Neuronal stem cell (in vitro differentiated cells): Measurements from ENCODE around the gene TAOK1.

Experiments
- DNase-seq: peaks from one replicate; pipeline ENCODE4 v3.0.0-alpha.2; 2013; ENCODE audit warnings: low spot score
- H2AFZ ChIP-seq: one replicate; pipeline ENCODE4 v1.6.1; 2013; ENCODE audit warnings: mild to moderate bottlenecking, low read length, inconsistent platforms
- H2AK5ac ChIP-seq: 2 replicates; pipeline ENCODE4 v1.6.1; 2013; ENCODE audit warnings: low read depth, mild to moderate bottlenecking, inconsistent platforms, low read length, moderate library complexity, mixed read lengths
- H2BK120ac ChIP-seq: 2 replicates; pipeline ENCODE4 v1.6.1; 2013; ENCODE audit warnings: low read depth, mild to moderate bottlenecking, inconsistent platforms, low read length, moderate library complexity, mixed read lengths
- H2BK12ac ChIP-seq: one replicate; pipeline ENCODE4 v1.6.1; 2013; ENCODE audit warnings: low read length, inconsistent platforms
- H2BK15ac ChIP-seq: 2 replicates; pipeline ENCODE4 v1.6.1; 2013; ENCODE audit warnings: mild to moderate bottlenecking, low read length, inconsistent platforms, mixed read lengths
- H2BK5ac ChIP-seq: one replicate; pipeline ENCODE4 v1.6.1; 2013; ENCODE audit warnings: inconsistent platforms, mild to moderate bottlenecking, low read length, moderate library complexity
- H3K14ac ChIP-seq: one replicate; pipeline ENCODE4 v1.6.1; 2013; ENCODE audit warnings: low read length, inconsistent platforms
- H3K18ac ChIP-seq: 2 replicates; pipeline ENCODE4 v1.6.1; 2013; ENCODE audit warnings: low read length, inconsistent platforms
- H3K23ac ChIP-seq: 2 replicates; pipeline ENCODE4 v1.6.1; 2013; ENCODE audit warnings: low read depth, mild to moderate bottlenecking, mixed read lengths, low read length, inconsistent platforms; ENCODE audit not compliant: poor library complexity
- H3K27ac ChIP-seq: replicated peaks from 3 replicates; pipeline ENCODE4 v1.5.1; 2013; ENCODE audit warnings: low read length, inconsistent platforms
- H3K27me3 ChIP-seq, 3 experiments: 2 replicates each; pipeline ENCODE4 v1.6.1; 2013; ENCODE audit warnings: low read length in 3 of 3, mild to moderate bottlenecking in 2 of 3, inconsistent platforms in 1 of 3, low read depth in 1 of 3, mixed read lengths in 1 of 3, moderate library complexity in 1 of 3; ENCODE audit not compliant: control insufficient read depth in 3 of 3, insufficient read depth in 3 of 3
- H3K36me3 ChIP-seq, 2 donors: replicated peaks in 1 of 2; 2 replicates each; pipeline ENCODE4 v1.6.1; 2013; ENCODE audit warnings: low read length in 2 of 2; ENCODE audit not compliant: control insufficient read depth in 2 of 2, insufficient read depth in 2 of 2
- H3K4ac ChIP-seq: 2 replicates; pipeline ENCODE4 v1.6.1; 2013; ENCODE audit warnings: inconsistent platforms, mild to moderate bottlenecking, low read length, moderate library complexity
- H3K4me1 ChIP-seq, 2 donors: 1 replicate in 1 of 2; 2 replicates in 1 of 2; pipeline ENCODE4 v1.6.1; 2013; ENCODE audit warnings: low read length in 2 of 2, low read depth in 1 of 2; ENCODE audit not compliant: control insufficient read depth in 2 of 2, insufficient read depth in 1 of 2
- H3K4me2 ChIP-seq: one replicate; pipeline ENCODE4 v1.6.1; 2013; ENCODE audit warnings: mild to moderate bottlenecking, low read length, inconsistent platforms; ENCODE audit not compliant: insufficient read depth, poor library complexity, severe bottlenecking
- H3K4me3 ChIP-seq, 2 donors: 2 replicates each; pipeline ENCODE4 v1.5.1; 2013; ENCODE audit warnings: low read length in 2 of 2, mild to moderate bottlenecking in 2 of 2, inconsistent platforms in 1 of 2, moderate library complexity in 1 of 2
- H3K79me1 ChIP-seq: one replicate; pipeline ENCODE4 v1.6.1; 2013; ENCODE audit warnings: low read depth, mild to moderate bottlenecking, inconsistent platforms, low read length, moderate library complexity
- H3K9ac ChIP-seq: one replicate; pipeline ENCODE4 v1.6.1; 2013; ENCODE audit warnings: mild to moderate bottlenecking, low read depth, low read length, inconsistent platforms; ENCODE audit not compliant: poor library complexity
- H3K9me3 ChIP-seq, 2 donors: replicated peaks in 1 of 2; 2 replicates each; pipeline versions ENCODE3 to v1.6.1; 2013; ENCODE audit warnings: low read length in 2 of 2, mild to moderate bottlenecking in 2 of 2, inconsistent platforms in 1 of 2, low read depth in 1 of 2, mixed read lengths in 1 of 2, moderate library complexity in 1 of 2; ENCODE audit not compliant: control insufficient read depth in 2 of 2, insufficient read depth in 1 of 2
- H4K8ac ChIP-seq: one replicate; pipeline ENCODE4 v1.6.1; 2013; ENCODE audit warnings: low read depth, mild to moderate bottlenecking, inconsistent platforms, low read length, moderate library complexity
- H4K91ac ChIP-seq: one replicate; pipeline ENCODE4 v1.6.1; 2013; ENCODE audit warnings: low read length, low read depth, mild to moderate bottlenecking, inconsistent platforms; ENCODE audit not compliant: poor library complexity
- WGBS, 2 donors: extraction: QIAGEN DNeasy Blood & Tissue Kit; methylation state at CpG; one replicate each; pipeline ENCODE4 v1.1.7; 2013; ENCODE audit warnings: missing lambda C conversion rate in 2 of 2, mixed read lengths in 1 of 2; ENCODE audit not compliant: insufficient read length in 2 of 2, insufficient replicate concordance in 1 of 2; ENCODE audit errors: extremely low coverage in 2 of 2; 5-methylcytosine and 5-hydroxymethylcytosine counted together

The TAOK1 gene

DNA sequence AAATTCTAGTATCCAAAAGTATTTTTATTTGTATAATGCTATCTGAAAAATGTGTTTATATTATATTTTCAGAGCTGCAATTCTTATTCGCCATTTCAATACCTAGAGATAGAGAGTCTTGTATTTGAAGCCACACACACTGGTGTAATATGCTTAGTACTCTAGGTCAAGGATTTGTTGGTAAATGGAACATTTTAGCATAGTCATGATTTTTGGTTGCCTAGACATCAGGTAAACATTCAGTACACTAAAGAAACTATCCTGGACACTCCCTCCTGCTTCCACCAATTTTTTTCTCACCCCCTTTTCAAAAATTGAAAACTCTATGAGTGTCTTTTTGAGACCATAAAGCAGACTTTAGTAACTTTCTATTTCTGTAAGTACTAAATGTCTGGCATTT, 155.9 kb downstream of the TAOK1 start:
- DNase-seq: no peak
- no peak overlapping the region for H2BK12ac ChIP-seq
- H3K27ac ChIP-seq: no peak overlapping the region
- no peak overlapping the region for H3K18ac ChIP-seq
- H3K27me3 ChIP-seq: no peaks in the 10 kb centered on the region
- no peak overlapping the region for H2BK15ac ChIP-seq
- no peak overlapping the region for H2BK120ac ChIP-seq
- H3K79me1 ChIP-seq: no peaks in the 10 kb centered on the region
- H3K14ac ChIP-seq: no peak overlapping the region
- H3K4me1 ChIP-seq: peaks cover 0 to 6% of the 10 kb centered on the region in 2 donors
- H2BK5ac ChIP-seq: no peak overlapping the region
- no peak overlapping the region for H3K4me2 ChIP-seq
- no peak overlapping the region for H2AFZ ChIP-seq
- no CpG with 5 or more reads among the region's 1 CpG for WGBS, 2 donors
- no peak overlapping the region for H4K8ac ChIP-seq
- no peak overlapping the region for H3K9ac ChIP-seq
- H2AK5ac ChIP-seq: no peak overlapping the region
- H4K91ac ChIP-seq: no peak overlapping the region
- H3K36me3 ChIP-seq: peaks cover 12 to 59% of the 10 kb centered on the region in 2 donors
- H3K9me3 ChIP-seq: no peaks in the 10 kb centered on the region
- H3K4ac ChIP-seq: no peak overlapping the region
- no peak overlapping the region for H3K23ac ChIP-seq
- no peak overlapping the region for H3K4me3 ChIP-seq

DNA sequence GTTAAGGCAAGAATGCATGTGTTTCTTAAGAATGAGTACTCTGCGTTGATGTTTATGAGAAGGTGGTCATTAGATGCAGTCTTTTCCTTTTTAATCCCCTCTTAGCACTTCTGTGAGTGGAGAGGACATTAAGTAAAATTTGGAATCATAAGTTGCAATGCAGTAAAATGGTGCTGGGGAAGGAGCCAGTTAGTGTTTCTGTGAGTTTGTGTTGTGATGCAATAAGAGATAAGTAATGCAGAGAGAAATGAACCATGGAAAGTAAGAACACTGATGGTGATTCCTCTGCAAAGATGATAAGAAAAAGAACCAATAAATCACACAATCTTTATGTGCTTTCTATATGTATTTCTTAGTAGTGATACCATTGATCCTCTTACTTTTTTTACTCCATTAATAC, 156.7 kb downstream of the TAOK1 start:
- H2BK5ac ChIP-seq: no peak overlapping the region
- H2AK5ac ChIP-seq: no peak overlapping the region
- no peak overlapping the region for H2BK120ac ChIP-seq
- H2AFZ ChIP-seq: no peak overlapping the region
- H3K18ac ChIP-seq: no peak overlapping the region
- H3K79me1 ChIP-seq: no peaks in the 10 kb centered on the region
- no peak overlapping the region for H4K91ac ChIP-seq
- H3K9me3 ChIP-seq: peaks cover 0 to 2% of the 10 kb centered on the region in 2 donors
- H2BK12ac ChIP-seq: no peak overlapping the region
- peaks cover 0 to 6% of the 10 kb centered on the region in 2 donors for H3K4me1 ChIP-seq
- H3K27ac ChIP-seq: no peak overlapping the region
- no peak overlapping the region for H3K14ac ChIP-seq
- DNase-seq: no peak
- H3K23ac ChIP-seq: no peak overlapping the region
- no CpG with 5 or more reads among the region's 1 CpG for WGBS, 2 donors
- no peak overlapping the region for H4K8ac ChIP-seq
- H3K4me3 ChIP-seq: no peak overlapping the region
- H2BK15ac ChIP-seq: no peak overlapping the region
- H3K4me2 ChIP-seq: no peak overlapping the region
- no peak overlapping the region for H3K4ac ChIP-seq
- no peak overlapping the region for H3K9ac ChIP-seq
- H3K27me3 ChIP-seq: no peaks in the 10 kb centered on the region
- peaks cover 10 to 54% of the 10 kb centered on the region in 2 donors for H3K36me3 ChIP-seq

DNA sequence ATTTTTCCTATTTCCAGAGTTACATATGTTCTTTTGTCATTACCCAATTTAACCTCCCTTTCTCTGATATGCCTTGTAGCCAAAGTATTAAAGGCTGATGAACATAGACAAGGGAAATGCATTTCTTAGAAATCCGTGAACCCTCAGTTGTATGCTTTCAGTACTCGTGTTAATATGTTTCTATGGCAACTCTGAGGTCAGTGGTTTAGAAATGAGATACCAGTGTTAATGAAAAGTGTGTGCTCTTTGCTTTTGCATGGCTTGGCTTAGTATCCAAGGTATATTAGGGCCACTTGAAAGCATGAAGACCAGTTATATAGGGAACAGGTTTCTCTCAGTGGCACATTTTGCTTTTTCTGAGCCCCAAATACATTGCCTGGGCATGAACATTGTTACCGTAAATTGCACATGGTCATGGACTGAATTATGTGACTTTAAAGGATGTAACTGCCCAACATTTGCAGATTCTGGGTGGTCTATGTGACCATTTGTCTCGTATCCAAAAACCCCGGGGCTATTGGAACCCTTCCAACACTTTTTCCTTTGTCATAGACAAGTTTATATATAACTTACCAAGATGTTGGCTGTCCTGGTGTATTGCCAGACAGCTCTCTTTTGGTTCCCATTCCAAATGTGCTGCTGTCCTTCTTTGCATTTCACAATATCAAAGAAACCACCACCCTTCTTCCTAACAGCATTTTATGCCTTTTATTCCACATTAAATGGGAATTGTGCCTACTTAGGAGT, 159.2 kb downstream of the TAOK1 start:
- H3K36me3 ChIP-seq: peaks cover 0 to 30% of the 10 kb centered on the region in 2 donors
- DNase-seq: no peak
- H3K23ac ChIP-seq: no peak overlapping the region
- H3K79me1 ChIP-seq: no peaks in the 10 kb centered on the region
- no peak overlapping the region for H3K4me2 ChIP-seq
- H3K27ac ChIP-seq: no peak overlapping the region
- H3K18ac ChIP-seq: no peak overlapping the region
- H4K91ac ChIP-seq: no peak overlapping the region
- peaks cover 0 to 6% of the 10 kb centered on the region in 2 donors for H3K4me1 ChIP-seq
- H2BK15ac ChIP-seq: no peak overlapping the region
- no peak overlapping the region for H2AK5ac ChIP-seq
- H3K4ac ChIP-seq: no peak overlapping the region
- no peaks in the 10 kb centered on the region for H3K27me3 ChIP-seq
- no peak overlapping the region for H3K9ac ChIP-seq
- H3K9me3 ChIP-seq: peaks cover 0 to 2% of the 10 kb centered on the region in 2 donors
- H4K8ac ChIP-seq: no peak overlapping the region
- no peak overlapping the region for H2AFZ ChIP-seq
- H2BK12ac ChIP-seq: no peak overlapping the region
- no peak overlapping the region for H2BK120ac ChIP-seq
- H3K14ac ChIP-seq: no peak overlapping the region
- no peak overlapping the region for H2BK5ac ChIP-seq
- no CpG with 5 or more reads among the region's 5 CpGs for WGBS, 2 donors
- no peak overlapping the region for H3K4me3 ChIP-seq

DNA sequence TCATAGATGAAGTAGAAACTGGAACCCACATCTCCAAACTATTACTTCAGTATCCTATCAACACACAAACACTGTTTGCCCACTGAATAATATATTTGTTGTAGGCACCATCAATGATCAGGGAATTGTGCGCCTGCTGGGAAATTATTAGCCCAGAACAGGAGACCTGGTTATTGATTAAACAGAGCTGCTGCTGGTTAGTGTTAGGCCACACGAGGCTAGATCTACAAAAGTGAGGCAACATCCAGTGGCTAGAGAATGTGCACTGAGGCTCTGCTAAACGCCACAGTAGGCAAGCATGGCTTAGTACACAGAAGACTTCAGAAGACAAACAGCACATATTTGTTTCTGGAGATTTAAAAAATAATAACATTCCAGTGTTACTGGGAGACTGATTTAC, 165.7 kb downstream of the TAOK1 start:
- Histone ChIP-seq H2BK5ac (no peak overlapping the region), H2AFZ (no peak overlapping the region), H3K79me1 (no peaks in the 10 kb centered on the region), H2AK5ac (no peak overlapping the region), H3K4ac (no peak overlapping the region), H2BK12ac (no peak overlapping the region), H4K91ac (no peak overlapping the region), H3K27ac (no peak overlapping the region), H3K4me3 (no peak overlapping the region), H2BK120ac (no peak overlapping the region), H2BK15ac (no peak overlapping the region), H3K14ac (no peak overlapping the region), H3K23ac (no peak overlapping the region), H3K36me3 (peaks cover 0 to 6% of the 10 kb centered on the region in 2 donors), H4K8ac (no peak overlapping the region), H3K4me1 (no peaks in the 10 kb centered on the region), H3K9me3 (peaks cover 0 to 2% of the 10 kb centered on the region in 2 donors), H3K18ac (no peak overlapping the region), H3K9ac (no peak overlapping the region), H3K27me3 (no peaks in the 10 kb centered on the region), H3K4me2 (no peak overlapping the region)
- WGBS, 2 donors: no CpG with 5 or more reads among the region's 3 CpGs
- no peak for DNase-seq
